GM12891 (cell line): ENCODE results near the gene RIT1.

Source experiments
- PAX5 ChIP-seq: IDR thresholded peaks from 2 replicates; pipeline ENCODE4 v1.6.1; 2011; ENCODE audit warnings: low read length, moderate library complexity, mild to moderate bottlenecking; ENCODE audit not compliant: insufficient read depth, severe bottlenecking
- POLR2A ChIP-seq: IDR thresholded peaks from 2 replicates; pipeline ENCODE4 v1.6.1; 2011; ENCODE audit warnings: low read depth, low read length, control low read depth
- POLR2AphosphoS5 ChIP-seq: IDR thresholded peaks from 2 replicates; pipeline ENCODE4 v1.6.1; 2011; ENCODE audit warnings: low read depth, low read length, control low read depth

- TF ChIP-seq POLR2AphosphoS5 (no peak), POLR2A (no peak), PAX5 (no peak)
Measured at GRCh38 chr1:155929057-155929456, 17.9 kb upstream of the RIT1 start.
